Left ventricle myocardium superior (tissue), 1 donor: ENCODE data around the gene PRKCA. TPM values are rescaled to one million over a fixed set of nuclear protein-coding genes. Genes with fewer than 3 reads are reported as not detected.

Source experiments
- ATAC-seq: fragments of 200-7000 bp; cut with Tn5 transposase; one replicate; pipeline ENCODE4 v1.9.1; 2020; ENCODE audit warnings: mild to moderate bottlenecking, moderate library complexity
- DNase-seq: peaks from one replicate; pipeline ENCODE4 v3.0.0-alpha.2; 2020
- intact Hi-C: fragments of 100-400 bp; cut with micrococcal nuclease; formaldehyde crosslinking; loops from one replicate; pipeline ENCODE4 v1.11.0; 2022
- total RNA-seq: library from RNA; stranded (reverse); fragmentation: NEBNext Ultra II Directional; extraction: Animal tissue kit (Norgen Biotek cat#: 25700); gene quantifications from one replicate; pipeline ENCODE4 v1.2.1, GENCODE V29; 2021
- donor health status: DM: no; HTN: yes; CAD: no; lungs with severe emphysema.

Gene PRKCA
- total RNA-seq, 1 donor from 2014 or later = 5.9 TPM

GRCh38 chr17:66567234-66568170 lies 265.1 kb downstream of the PRKCA start:
- DNase-seq (peak; percentile 83), ATAC-seq (peak; percentile 79)
- intact Hi-C loops = loop anchor here (10.0 kb wide), 1 partner anchor 313 kb away; no protein-coding TSS in a partner anchor

GRCh38 chr17:66569572-66569971 lies 267.2 kb downstream of the PRKCA start:
- ATAC-seq (no peak), DNase-seq (no peak)
- intact Hi-C loops = loop anchor here (10.0 kb wide), 1 partner anchor 315 kb away; no protein-coding TSS in a partner anchor

DNA sequence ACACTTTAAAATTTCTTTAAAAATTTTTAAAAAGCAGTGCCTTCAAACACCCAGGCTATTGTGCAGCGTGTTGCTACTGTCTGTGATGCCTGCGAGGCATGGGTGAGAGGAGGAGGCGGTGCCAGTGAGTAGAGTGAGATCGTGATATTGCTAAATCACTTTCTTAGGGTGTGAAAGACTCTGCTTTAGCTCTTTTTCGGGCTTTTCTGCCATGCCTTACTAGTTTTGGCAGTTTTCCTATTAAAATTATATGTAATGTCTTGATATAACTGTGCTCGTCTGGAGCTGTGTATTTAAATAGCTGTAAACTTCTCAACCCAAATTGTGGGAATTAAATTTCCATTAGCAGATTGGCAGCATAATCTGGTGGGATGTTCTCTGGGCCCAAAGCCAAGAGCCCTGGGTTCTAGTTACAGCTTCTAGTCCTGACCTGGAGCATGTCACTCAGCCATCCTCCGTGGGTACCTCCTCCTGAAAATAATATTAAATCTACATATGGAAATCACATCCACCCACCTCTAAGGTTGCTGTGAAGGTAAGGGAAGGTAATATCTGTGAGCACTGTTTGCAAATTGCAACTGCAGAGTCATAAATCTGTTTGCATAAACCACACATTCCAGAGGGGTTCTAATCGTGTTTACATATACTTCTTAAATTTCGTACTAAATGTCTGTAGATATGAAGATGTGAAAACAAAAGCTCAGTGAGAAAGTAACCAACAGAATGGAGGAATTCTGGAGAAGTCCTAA lies 268.2 kb downstream of the PRKCA start:
- ATAC-seq (no peak), DNase-seq (no peak)
- intact Hi-C loops = no loop called here

- no peak for DNase-seq
- ATAC-seq = no peak
- intact Hi-C loops = no loop called here
Observed at GRCh38 chr17:66571745-66572144, 269.3 kb downstream of the PRKCA start.

GRCh38 chr17:66573078-66573477 lies 270.7 kb downstream of the PRKCA start:
- ATAC-seq (no peak), DNase-seq (no peak)
- intact Hi-C loops = no loop called here

- DNase-seq (no peak), ATAC-seq (no peak)
- intact Hi-C loops = no loop called here
Observed at GRCh38 chr17:66574123-66574522, 271.7 kb downstream of the PRKCA start.

DNA sequence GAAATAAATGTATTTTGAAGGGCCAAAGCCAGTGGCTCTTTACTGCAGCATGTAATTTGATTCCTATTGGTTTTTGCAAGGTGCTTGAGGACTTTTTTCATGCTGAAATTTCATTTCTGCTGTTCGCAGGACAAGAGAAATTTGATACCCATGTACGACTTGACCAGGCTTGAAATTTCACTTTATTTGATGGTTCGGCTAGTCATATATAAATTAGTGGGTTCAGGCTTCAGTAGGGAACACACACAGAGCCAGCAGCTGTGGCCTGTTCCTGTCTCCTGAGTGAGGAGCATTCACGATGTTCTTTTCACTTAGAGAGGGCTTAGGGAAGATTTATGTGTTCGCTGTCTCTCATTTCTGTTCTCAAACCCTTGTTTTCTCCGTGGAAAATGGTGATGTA lies 274.1 kb downstream of the PRKCA start:
- ATAC-seq (no peak), DNase-seq (no peak)
- intact Hi-C loops = no loop called here

- DNase-seq (no peak), ATAC-seq (no peak)
- intact Hi-C loops = no loop called here
Observed at GRCh38 chr17:66577041-66577440, 274.6 kb downstream of the PRKCA start.

GRCh38 chr17:66578781-66579489 lies 276.5 kb downstream of the PRKCA start:
- DNase-seq (no peak), ATAC-seq (no peak)
- intact Hi-C loops = no loop called here

DNA sequence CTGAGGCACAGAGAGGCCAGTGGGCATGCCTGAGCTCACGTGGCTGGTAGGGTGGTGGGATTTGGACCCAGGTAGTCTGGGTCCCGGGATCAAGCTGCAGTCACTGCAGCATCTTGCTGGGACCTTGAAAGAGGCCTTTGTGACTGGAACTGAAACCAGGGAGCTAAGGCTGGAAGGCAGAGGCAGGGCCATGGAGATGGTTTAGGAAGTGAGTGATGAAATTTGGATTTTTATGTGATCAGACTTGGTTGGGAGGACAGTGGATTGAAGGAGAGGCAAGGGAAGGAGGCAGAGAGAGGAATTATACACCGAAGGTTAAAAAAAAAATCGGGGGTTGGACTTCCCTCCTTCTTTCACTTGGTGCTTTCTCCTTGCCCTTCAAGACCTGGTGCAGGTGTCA lies 277.1 kb downstream of the PRKCA start:
- ATAC-seq = no peak
- DNase-seq = no peak
- intact Hi-C loops = no loop called here

GRCh38 chr17:66580184-66580955 lies 278.0 kb downstream of the PRKCA start:
- ATAC-seq = peak; percentile 78
- peak; percentile 40 for DNase-seq
- intact Hi-C loops = no loop called here

GRCh38 chr17:66580956-66581391 lies 278.6 kb downstream of the PRKCA start:
- ATAC-seq (peak; percentile 33), DNase-seq (no peak)
- intact Hi-C loops = no loop called here

DNA sequence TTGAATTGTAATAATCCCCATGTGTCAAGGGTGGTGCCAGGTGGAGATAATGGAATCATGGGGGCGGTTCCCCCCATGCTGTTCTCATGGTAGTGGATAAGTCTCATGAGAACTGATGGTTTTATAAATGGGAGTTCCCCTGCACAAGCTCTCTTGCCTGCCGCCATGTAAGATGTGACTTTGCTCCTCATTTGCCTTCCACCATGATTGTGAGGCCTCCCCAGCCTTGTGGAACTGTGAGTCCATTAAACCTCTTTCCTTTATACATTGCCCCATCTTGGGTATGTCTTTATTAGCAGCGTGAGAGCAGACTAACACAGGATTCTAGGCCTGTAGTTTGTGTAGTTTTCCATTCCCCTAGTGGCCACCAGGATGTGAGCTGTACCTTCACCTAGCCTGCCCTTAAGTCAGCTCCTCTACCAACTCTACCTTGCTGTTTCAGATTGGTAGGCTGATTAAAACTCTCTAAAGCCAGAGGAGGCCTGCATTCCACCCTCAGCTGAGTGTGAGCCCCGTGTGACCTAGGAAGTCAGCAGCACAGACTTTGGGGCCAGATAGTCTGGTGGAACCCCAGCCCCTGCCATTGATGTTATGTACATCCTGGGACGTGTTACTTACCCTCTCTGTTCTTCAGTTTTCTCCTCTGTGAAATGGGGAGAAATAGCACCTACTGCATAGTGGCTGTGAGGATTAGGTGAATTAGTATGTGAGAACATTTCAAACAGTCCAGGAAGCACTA lies 280.1 kb downstream of the PRKCA start:
- ATAC-seq = no peak

DNA sequence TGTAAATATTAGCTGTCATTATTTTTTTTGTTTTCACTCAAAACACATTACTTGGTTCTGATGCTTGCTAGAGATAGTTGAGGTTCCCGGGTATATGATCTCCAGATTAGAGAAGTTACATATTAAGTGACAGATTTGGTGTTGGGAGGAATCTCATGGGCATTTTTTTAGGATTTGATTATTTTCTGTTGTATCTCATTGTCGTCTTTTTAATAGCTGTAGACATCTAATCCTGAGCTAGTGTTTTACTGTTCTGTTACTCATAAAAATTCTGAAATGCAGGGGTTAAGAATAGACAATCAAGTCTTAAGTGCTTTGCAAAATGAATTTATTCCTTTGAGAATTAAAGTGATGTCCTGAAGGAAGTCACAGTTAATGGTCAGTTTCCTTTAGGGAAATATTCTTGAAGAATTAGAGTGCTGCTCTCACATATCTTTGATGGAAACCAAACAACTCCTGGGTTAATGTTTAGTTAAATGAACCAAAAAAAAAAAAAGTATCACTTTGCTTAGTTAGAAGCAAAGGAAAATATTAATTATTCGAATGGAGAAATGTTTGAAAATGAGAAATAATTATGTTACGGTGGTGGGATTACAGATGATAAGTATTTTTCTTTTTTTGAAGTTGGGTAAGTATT lies 280.8 kb downstream of the PRKCA start:
- no peak for DNase-seq
- ATAC-seq = no peak
- intact Hi-C loops = no loop called here

More for the DNA sequence above, 280.1 kb downstream of the PRKCA start:
- DNase-seq = no peak
- intact Hi-C loops = no loop called here

GRCh38 chr17:66584927-66585326 lies 282.5 kb downstream of the PRKCA start:
- no peak for ATAC-seq
- DNase-seq = no peak
- intact Hi-C loops = no loop called here

DNA sequence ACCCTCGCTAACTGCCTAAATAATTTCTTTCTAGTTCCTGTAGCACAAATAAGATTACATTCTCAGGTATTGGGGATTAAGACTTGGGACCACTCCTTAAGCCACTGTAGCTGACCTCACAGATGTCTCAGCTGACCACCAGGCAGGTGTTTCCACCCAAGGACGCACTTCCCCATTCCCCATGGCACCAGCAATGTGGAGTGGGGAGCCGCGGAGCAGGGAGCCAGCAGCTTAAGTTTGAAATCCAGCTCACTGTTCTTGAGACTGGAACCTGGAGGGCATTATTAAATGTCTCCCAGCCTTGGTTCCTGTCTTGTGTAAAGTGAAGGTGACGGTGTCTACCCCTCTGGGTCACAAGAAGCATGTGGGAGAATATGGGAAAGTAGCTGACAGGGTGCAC lies 283.1 kb downstream of the PRKCA start:
- intact Hi-C loops = no loop called here
- DNase-seq (no peak), ATAC-seq (no peak)

DNA sequence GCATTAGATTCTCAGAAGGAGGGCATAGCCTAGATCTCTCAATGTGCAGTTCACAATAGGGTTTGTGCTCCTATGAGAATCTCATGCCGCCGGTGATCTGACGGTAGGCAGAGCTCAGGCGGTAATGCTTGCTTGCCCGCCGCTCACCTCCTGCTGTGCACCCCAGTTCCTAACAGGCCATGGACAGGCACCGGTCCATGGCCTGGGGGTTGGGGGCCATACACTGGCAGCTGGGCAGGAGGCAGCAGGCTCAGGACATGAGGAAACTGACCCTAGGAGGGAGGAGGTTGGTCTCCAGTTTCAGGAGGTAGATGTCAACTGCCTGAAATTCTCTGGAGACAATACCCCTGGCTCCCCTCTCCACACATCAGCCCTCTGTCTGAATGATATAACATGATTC lies 287.5 kb downstream of the PRKCA start:
- no peak for DNase-seq
- intact Hi-C loops = no loop called here
- ATAC-seq = no peak

GRCh38 chr17:66593116-66593515 lies 290.7 kb downstream of the PRKCA start:
- intact Hi-C loops = no loop called here
- DNase-seq = no peak

More at GRCh38 chr17:66593116-66593515, 290.7 kb downstream of the PRKCA start:
- ATAC-seq = no peak
